HCT116 (cell line): Measurements from ENCODE around the gene OTOP3. TPM values are rescaled to one million over a fixed set of nuclear protein-coding genes. Genes with fewer than 3 reads are reported as not detected.

Experiments
- ATAC-seq: fragments of 200-7000 bp; cut with Tn5 transposase; 2 replicates; pipeline ENCODE4 v1.9.1; 2020; ENCODE audit warnings: mild to moderate bottlenecking, moderate library complexity
- BruUV-seq: library from RNA; stranded (reverse); fragments of 400-500 nt; replicated peaks from 2 replicates; lab custom pipeline; 2021; lab: Mats Ljungman, UMichigan
- CTCF ChIA-PET: fragments of 300-600 bp; sonication (Branson Sonifier 250); formaldehyde crosslinking; loops from one replicate; lab custom pipeline; 2021; ENCODE audit warnings: antibody characterized with exemption; lab: Charles Lee
- POLR2A ChIA-PET: fragments of 300-600, 350-600 bp; sonication (Branson Sonifier 250); formaldehyde crosslinking; loops from one replicate; lab custom pipeline; 2021; ENCODE audit warnings: antibody characterized with exemption; lab: Charles Lee
- RAD21 ChIA-PET, 2 experiments: fragments of 300-600 bp; sonication (Branson Sonifier 250); formaldehyde crosslinking; loops; one replicate each; lab custom pipeline; 2023; ENCODE audit warnings: low total read pairs in 2 of 2; ENCODE audit not compliant: uncharacterized antibody in 2 of 2, unreplicated experiment in 2 of 2, low non-redundant PET in 1 of 2; lab: Charles Lee
- DNase-seq: peaks from one replicate; pipeline ENCODE4 v3.0.0-alpha.2; 2010; ENCODE audit warnings: low read depth, low spot score
- H2AFZ ChIP-seq: fragments of 200-600 bp; shearing (Covaris generic), sonication (generic); 2 replicates; pipeline ENCODE4 v1.6.1; 2017; ENCODE audit warnings: low read depth, mixed run types, mixed read lengths, antibody characterized with exemption, low read length; ENCODE audit not compliant: poor library complexity, severe bottlenecking
- H3K27ac ChIP-seq: 2 replicates; pipeline ENCODE4 v1.5.1; 2012; ENCODE audit warnings: low read depth, low read length
- H3K27me3 ChIP-seq: fragments of 200-600 bp; sonication (generic); 2 replicates; pipeline ENCODE4 v1.6.1; 2016; ENCODE audit warnings: mixed run types, low read length, mixed read lengths; ENCODE audit not compliant: insufficient read depth
- H3K36me3 ChIP-seq, 2 experiments: fragments of 200-500 bp in 1 of 2; fragments of 200-600 bp in 1 of 2; sonication (Bioruptor generic) in 1 of 2; sonication (generic) in 1 of 2; 2 replicates each; pipeline versions ENCODE4 v1.5.1 to v1.6.1; 2014 to 2016; ENCODE audit warnings: low read length in 2 of 2, inconsistent platforms in 1 of 2, mixed read lengths in 1 of 2, mixed run types in 1 of 2; ENCODE audit not compliant: insufficient read depth in 2 of 2, control insufficient read depth in 1 of 2
- H3K4me1 ChIP-seq, 2 experiments: fragments of 200-600 bp in 1 of 2; sonication (generic) in 1 of 2; 2 replicates each; pipeline versions ENCODE4 v1.5.1 to v1.6.1; 2012 to 2017; ENCODE audit warnings: low read length in 2 of 2, inconsistent platforms in 1 of 2, mild to moderate bottlenecking in 1 of 2, mixed read lengths in 1 of 2, mixed run types in 1 of 2, moderate library complexity in 1 of 2; ENCODE audit not compliant: insufficient read depth in 2 of 2, control insufficient read depth in 1 of 2
- H3K4me2 ChIP-seq: fragments of 200-600 bp; sonication (generic); 2 replicates; pipeline ENCODE4 v1.6.1; 2017; ENCODE audit warnings: mixed run types, low read length, mixed read lengths
- H3K4me3 ChIP-seq, 2 experiments: fragments of 200-600 bp in 1 of 2; sonication (generic) in 1 of 2; replicated peaks in 1 of 2; 2 replicates each; pipeline ENCODE4 v1.5.1; 2011 to 2016; ENCODE audit warnings: low read length in 2 of 2, control low read depth in 1 of 2, low read depth in 1 of 2, mild to moderate bottlenecking in 1 of 2, mixed read lengths in 1 of 2, mixed run types in 1 of 2
- H3K79me2 ChIP-seq: fragments of 200-600 bp; sonication (generic); 2 replicates; pipeline ENCODE4 v1.6.1; 2017; ENCODE audit warnings: mild to moderate bottlenecking, mixed run types, low read length, moderate library complexity, mixed read lengths; ENCODE audit not compliant: insufficient read depth
- H3K9ac ChIP-seq: fragments of 200-600 bp; sonication (generic); 2 replicates; pipeline ENCODE4 v1.6.1; 2016; ENCODE audit warnings: low read length, mixed read lengths
- H3K9me2 ChIP-seq: fragments of 200-600 bp; sonication (generic), shearing (Covaris generic); 2 replicates; pipeline ENCODE4 v1.6.1; 2017; ENCODE audit warnings: mixed run types, mild to moderate bottlenecking, moderate library complexity; ENCODE audit not compliant: insufficient read depth
- H3K9me3 ChIP-seq, 2 experiments: fragments of 200-500 bp in 1 of 2; fragments of 200-600 bp in 1 of 2; sonication (Bioruptor generic) in 1 of 2; sonication (generic) in 1 of 2; 2 replicates each; pipeline ENCODE4 v1.6.1; 2014 to 2017; ENCODE audit warnings: low read length in 2 of 2, mixed read lengths in 2 of 2, inconsistent platforms in 1 of 2, low read depth in 1 of 2, mild to moderate bottlenecking in 1 of 2, mixed run types in 1 of 2, moderate library complexity in 1 of 2; ENCODE audit not compliant: control insufficient read depth in 1 of 2, insufficient read depth in 1 of 2
- H4K20me1 ChIP-seq: fragments of 200-600 bp; sonication (generic), shearing (Covaris generic); 2 replicates; pipeline ENCODE4 v1.6.1; 2017; ENCODE audit warnings: mixed run types, mild to moderate bottlenecking, moderate library complexity; ENCODE audit not compliant: insufficient read depth
- EGR1 ChIP-seq: IDR thresholded peaks from 2 replicates; pipeline ENCODE4 v1.6.1; 2012; ENCODE audit warnings: low read depth
- intact Hi-C: fragments of 100-400 bp; cut with micrococcal nuclease; formaldehyde crosslinking; loops from 2 replicates; pipeline ENCODE4 v1.10.0; 2022
- total RNA-seq: library from RNA; stranded (reverse); gene quantifications from one replicate; pipeline ENCODE4 v1.2.1, GENCODE V29; 2021; ENCODE audit not compliant: unreplicated experiment
- TF ChIP-seq, protein P1 (sequence below): IDR thresholded peaks from 2 replicates; pipeline ENCODE4 v1.6.1; 2011; ENCODE audit warnings: mild to moderate bottlenecking, low read length, moderate library complexity; ENCODE audit not compliant: insufficient replicate concordance; ENCODE audit errors: extremely low read depth

OTOP3 gene
- total RNA-seq, 1 experiment from 2014 or later, result not detected

GRCh38 chr17:74922694-74923537 is 12.8 kb upstream of the OTOP3 start, which contains the start of gene USH1G:
Gene USH1G, minus strand, starts transcription at chr17:74923255. Its CDS starts 182 bp downstream, at chr17:74923073.
- ChIA-PET POLR2A (interaction anchor here (0.9 kb wide), 1 partner anchor 50 kb away, joined by 4 read pairs; the partner anchor contains the start of gene FDXR), CTCF (interaction anchor here (0.6 to 2.8 kb wide), 8 partner anchors 11 to 318 kb away, joined by 3 to 20 read pairs (median 4); partner anchors contain the start of gene FDXR), RAD21 (interaction anchor here in 1 of 2 experiments (0.6 to 0.8 kb wide), 2 partner anchors 35 to 49 kb away, joined by 6 to 10 read pairs; no protein-coding TSS in a partner anchor)
- Histone ChIP-seq H3K4me1 (peaks cover 16 to 34% of the 10 kb centered on the region in 2 experiments), H3K9me2 (no peaks in the 10 kb centered on the region), H3K4me2 (peak within 1 kb of the TSS; percentile 97), H3K4me3 (peak within 1 kb of the TSS; percentile 58 to 65), H3K27ac (peak within 1 kb of the TSS; percentile 26; the same call in 1 of the 2 replicates), H3K9ac (peak within 1 kb of the TSS; percentile 64), H3K9me3 (no peaks in the 10 kb centered on the region), H2AFZ (peak within 1 kb of the TSS; percentile 78), H3K79me2 (no peaks in the 10 kb centered on the region), H3K27me3 (peaks cover 4% of the 10 kb centered on the region; the same call in 1 of the 2 replicates), H4K20me1 (no peaks in the 10 kb centered on the region), H3K36me3 (peaks cover 0 to 2% of the 10 kb centered on the region in 2 experiments; a peak in 1 of 4 replicates)
- DNase-seq (no peak), ATAC-seq (peak; percentile 72)
- TF ChIP-seq, protein P1, sequence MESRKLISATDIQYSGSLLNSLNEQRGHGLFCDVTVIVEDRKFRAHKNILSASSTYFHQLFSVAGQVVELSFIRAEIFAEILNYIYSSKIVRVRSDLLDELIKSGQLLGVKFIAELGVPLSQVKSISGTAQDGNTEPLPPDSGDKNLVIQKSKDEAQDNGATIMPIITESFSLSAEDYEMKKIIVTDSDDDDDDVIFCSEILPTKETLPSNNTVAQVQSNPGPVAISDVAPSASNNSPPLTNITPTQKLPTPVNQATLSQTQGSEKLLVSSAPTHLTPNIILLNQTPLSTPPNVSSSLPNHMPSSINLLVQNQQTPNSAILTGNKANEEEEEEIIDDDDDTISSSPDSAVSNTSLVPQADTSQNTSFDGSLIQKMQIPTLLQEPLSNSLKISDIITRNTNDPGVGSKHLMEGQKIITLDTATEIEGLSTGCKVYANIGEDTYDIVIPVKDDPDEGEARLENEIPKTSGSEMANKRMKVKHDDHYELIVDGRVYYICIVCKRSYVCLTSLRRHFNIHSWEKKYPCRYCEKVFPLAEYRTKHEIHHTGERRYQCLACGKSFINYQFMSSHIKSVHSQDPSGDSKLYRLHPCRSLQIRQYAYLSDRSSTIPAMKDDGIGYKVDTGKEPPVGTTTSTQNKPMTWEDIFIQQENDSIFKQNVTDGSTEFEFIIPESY, result no peak
- TF ChIP-seq EGR1, result peak; percentile 79
- BruUV-seq, result no TSS peak
- intact Hi-C loops, result loop anchor here (1.0 kb wide), 1 partner anchor 35 kb away; no protein-coding TSS in a partner anchor
